ENCODE data around the gene DCC.

DNA sequence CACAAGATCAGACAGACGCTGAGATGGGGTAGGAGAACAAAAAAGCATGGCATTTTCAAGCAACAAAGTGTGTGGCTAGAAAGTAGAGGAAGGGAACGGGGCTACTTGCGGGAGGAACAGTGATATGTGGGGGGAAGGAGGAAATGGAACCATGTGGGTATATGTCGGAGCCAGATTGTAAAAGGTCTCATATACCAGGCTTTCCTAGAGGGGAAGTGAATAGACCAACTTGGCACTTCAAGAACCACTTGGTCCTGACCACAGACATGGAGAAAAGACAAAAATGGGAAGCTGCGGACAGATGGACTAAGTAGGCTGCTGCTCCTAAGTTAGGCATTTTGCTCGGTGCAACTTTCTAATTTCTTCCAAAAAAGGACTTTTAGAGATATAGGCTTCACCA lies 196.0 kb downstream of the DCC start:
- TF ChIP-seq EZH2 (IDR thresholded peaks at IDR 0.05; ENCODE audit: low read length, unreplicated experiment): no peak
- TF ChIP-seq, protein P1, sequence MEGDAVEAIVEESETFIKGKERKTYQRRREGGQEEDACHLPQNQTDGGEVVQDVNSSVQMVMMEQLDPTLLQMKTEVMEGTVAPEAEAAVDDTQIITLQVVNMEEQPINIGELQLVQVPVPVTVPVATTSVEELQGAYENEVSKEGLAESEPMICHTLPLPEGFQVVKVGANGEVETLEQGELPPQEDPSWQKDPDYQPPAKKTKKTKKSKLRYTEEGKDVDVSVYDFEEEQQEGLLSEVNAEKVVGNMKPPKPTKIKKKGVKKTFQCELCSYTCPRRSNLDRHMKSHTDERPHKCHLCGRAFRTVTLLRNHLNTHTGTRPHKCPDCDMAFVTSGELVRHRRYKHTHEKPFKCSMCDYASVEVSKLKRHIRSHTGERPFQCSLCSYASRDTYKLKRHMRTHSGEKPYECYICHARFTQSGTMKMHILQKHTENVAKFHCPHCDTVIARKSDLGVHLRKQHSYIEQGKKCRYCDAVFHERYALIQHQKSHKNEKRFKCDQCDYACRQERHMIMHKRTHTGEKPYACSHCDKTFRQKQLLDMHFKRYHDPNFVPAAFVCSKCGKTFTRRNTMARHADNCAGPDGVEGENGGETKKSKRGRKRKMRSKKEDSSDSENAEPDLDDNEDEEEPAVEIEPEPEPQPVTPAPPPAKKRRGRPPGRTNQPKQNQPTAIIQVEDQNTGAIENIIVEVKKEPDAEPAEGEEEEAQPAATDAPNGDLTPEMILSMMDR (conservative IDR thresholded peaks at IDR 0.05; ENCODE audit: low read depth, low read length): no peak

Data from PC-3 (cell line).